T-helper 17 cell (primary cell): Measurements from ENCODE around the gene PKNOX2. TPM values are rescaled to one million over a fixed set of nuclear protein-coding genes. Genes with fewer than 3 reads are reported as not detected.

Experiments used
- ATAC-seq: fragments of 150-1000 bp; cut with Tn5 transposase; 2 replicates; pipeline ENCODE4 v1.10.0; 2021; ENCODE audit warnings: mild to moderate bottlenecking, moderate library complexity
- DNase-seq, 3 donors: peaks; one replicate each; pipeline versions ENCODE4 v3.0.0 to v3.0.0-alpha.2; 2020 to 2021
- H3K9me3 ChIP-seq: one replicate; pipeline ENCODE4 v1.7.0; 2013; ENCODE audit warnings: low read length, mild to moderate bottlenecking; ENCODE audit not compliant: control insufficient read depth, poor library complexity, severe bottlenecking
- H3K27ac Mint-ChIP-seq: one replicate; pipeline ENCODE4 v1.8.0; 2022; ENCODE audit warnings: mild to moderate bottlenecking, moderate library complexity, mixed read lengths
- H3K27me3 Mint-ChIP-seq: one replicate; pipeline ENCODE4 v1.8.0; 2022; ENCODE audit warnings: mixed read lengths
- H3K36me3 Mint-ChIP-seq: one replicate; pipeline ENCODE4 v1.8.0; 2022; ENCODE audit warnings: low read depth, mixed read lengths
- H3K4me1 Mint-ChIP-seq: one replicate; pipeline ENCODE4 v1.8.0; 2022; ENCODE audit warnings: mild to moderate bottlenecking, mixed read lengths
- H3K4me3 Mint-ChIP-seq: one replicate; pipeline ENCODE4 v1.8.0; 2022; ENCODE audit warnings: mild to moderate bottlenecking, moderate library complexity, mixed read lengths
- total RNA-seq, 4 donors: library from RNA in 2 of 4; stranded (reverse) in 2 of 4; gene quantifications; one replicate each; pipeline ENCODE4 v1.2.3 and lab custom pipeline; 2022 to 2026

PKNOX2 gene
- total RNA-seq, 2 donors from 2014 or later: not detected

GRCh38 chr11:125274774-125275173 is 110.2 kb downstream of the PKNOX2 start:
- DNase-seq (no peak), ATAC-seq (no peak)
- Mint-ChIP-seq H3K27ac (no peak overlapping the region), H3K4me3 (no peak overlapping the region), H3K27me3 (peaks cover 33% of the 10 kb centered on the region), H3K36me3 (no peaks in the 10 kb centered on the region), H3K4me1 (no peaks in the 10 kb centered on the region)
- H3K9me3 ChIP-seq: no peaks in the 10 kb centered on the region

- Mint-ChIP-seq H3K36me3 (no peaks in the 10 kb centered on the region), H3K27ac (no peak overlapping the region), H3K27me3 (peaks cover 29% of the 10 kb centered on the region), H3K4me1 (no peaks in the 10 kb centered on the region), H3K4me3 (no peak overlapping the region)
- DNase-seq: no peak
- ATAC-seq: no peak
- no peaks in the 10 kb centered on the region for H3K9me3 ChIP-seq
These were observed 111.5 kb downstream of the PKNOX2 start for GRCh38 chr11:125275905-125276618.

GRCh38 chr11:125276619-125276976 is 112.0 kb downstream of the PKNOX2 start:
- H3K9me3 ChIP-seq: no peaks in the 10 kb centered on the region
- Mint-ChIP-seq H3K36me3 (no peaks in the 10 kb centered on the region), H3K4me1 (no peaks in the 10 kb centered on the region), H3K4me3 (no peak overlapping the region), H3K27ac (no peak overlapping the region), H3K27me3 (peaks cover 29% of the 10 kb centered on the region)
- DNase-seq (no peak), ATAC-seq (no peak)

- Mint-ChIP-seq H3K27ac (no peak overlapping the region), H3K27me3 (peaks cover 35% of the 10 kb centered on the region), H3K36me3 (no peaks in the 10 kb centered on the region), H3K4me1 (no peaks in the 10 kb centered on the region), H3K4me3 (no peak overlapping the region)
- H3K9me3 ChIP-seq: no peaks in the 10 kb centered on the region
- no peak for ATAC-seq
- no peak for DNase-seq
These were observed 115.3 kb downstream of the PKNOX2 start for GRCh38 chr11:125279676-125280418.

- DNase-seq (no peak), ATAC-seq (no peak)
- no peaks in the 10 kb centered on the region for H3K36me3 Mint-ChIP-seq
- H3K27me3 Mint-ChIP-seq: peaks cover 35% of the 10 kb centered on the region
- no peak overlapping the region for H3K4me3 Mint-ChIP-seq
- no peak overlapping the region for H3K27ac Mint-ChIP-seq
- no peaks in the 10 kb centered on the region for H3K9me3 ChIP-seq
- H3K4me1 Mint-ChIP-seq: no peaks in the 10 kb centered on the region
These were observed 116.1 kb downstream of the PKNOX2 start for GRCh38 chr11:125280646-125281045.

- Mint-ChIP-seq H3K27ac (no peak overlapping the region), H3K36me3 (no peaks in the 10 kb centered on the region), H3K4me3 (no peak overlapping the region), H3K27me3 (peaks cover 40% of the 10 kb centered on the region), H3K4me1 (peaks cover 2% of the 10 kb centered on the region)
- ATAC-seq (no peak), DNase-seq (no peak)
- H3K9me3 ChIP-seq: no peaks in the 10 kb centered on the region
These were observed 117.5 kb downstream of the PKNOX2 start for GRCh38 chr11:125281831-125282595.

- ATAC-seq: no peak
- Mint-ChIP-seq H3K4me3 (no peak overlapping the region), H3K4me1 (peaks cover 2% of the 10 kb centered on the region), H3K27ac (no peak overlapping the region), H3K36me3 (no peaks in the 10 kb centered on the region), H3K27me3 (peaks cover 42% of the 10 kb centered on the region)
- H3K9me3 ChIP-seq: no peaks in the 10 kb centered on the region
- DNase-seq: no peak
These were observed 118.0 kb downstream of the PKNOX2 start for GRCh38 chr11:125282596-125282914.

- DNase-seq: no peak
- ATAC-seq: no peak
- Mint-ChIP-seq H3K4me3 (no peak overlapping the region), H3K27me3 (peaks cover 48% of the 10 kb centered on the region), H3K4me1 (peaks cover 2% of the 10 kb centered on the region), H3K36me3 (no peaks in the 10 kb centered on the region), H3K27ac (no peak overlapping the region)
- no peaks in the 10 kb centered on the region for H3K9me3 ChIP-seq
These were observed 119.8 kb downstream of the PKNOX2 start for GRCh38 chr11:125284245-125284850.

- H3K9me3 ChIP-seq: no peaks in the 10 kb centered on the region
- H3K27me3 Mint-ChIP-seq: peaks cover 62% of the 10 kb centered on the region
- H3K27ac Mint-ChIP-seq: no peak overlapping the region
- peaks cover 2% of the 10 kb centered on the region for H3K4me1 Mint-ChIP-seq
- DNase-seq (no peak), ATAC-seq (no peak)
- H3K4me3 Mint-ChIP-seq: no peak overlapping the region
- no peaks in the 10 kb centered on the region for H3K36me3 Mint-ChIP-seq
These were observed 121.3 kb downstream of the PKNOX2 start for GRCh38 chr11:125285844-125286243.

- H3K36me3 Mint-ChIP-seq: no peaks in the 10 kb centered on the region
- H3K4me3 Mint-ChIP-seq: no peak overlapping the region
- H3K27ac Mint-ChIP-seq: no peak overlapping the region
- ATAC-seq (no peak), DNase-seq (no peak)
- peaks cover 56% of the 10 kb centered on the region for H3K27me3 Mint-ChIP-seq
- no peaks in the 10 kb centered on the region for H3K9me3 ChIP-seq
- H3K4me1 Mint-ChIP-seq: peaks cover 2% of the 10 kb centered on the region
These were observed 121.9 kb downstream of the PKNOX2 start for GRCh38 chr11:125286486-125286885.

GRCh38 chr11:125287491-125288210 is 123.1 kb downstream of the PKNOX2 start:
- Mint-ChIP-seq H3K4me1 (peaks cover 2% of the 10 kb centered on the region), H3K27me3 (peaks cover 56% of the 10 kb centered on the region), H3K27ac (no peak overlapping the region), H3K4me3 (no peak overlapping the region), H3K36me3 (no peaks in the 10 kb centered on the region)
- no peaks in the 10 kb centered on the region for H3K9me3 ChIP-seq
- ATAC-seq (no peak), DNase-seq (no peak)

GRCh38 chr11:125289419-125290098 is 125.0 kb downstream of the PKNOX2 start:
- H3K9me3 ChIP-seq: no peaks in the 10 kb centered on the region
- DNase-seq (no peak), ATAC-seq (no peak)
- Mint-ChIP-seq H3K27me3 (peaks cover 58% of the 10 kb centered on the region), H3K4me3 (no peak overlapping the region), H3K36me3 (no peaks in the 10 kb centered on the region), H3K27ac (no peak overlapping the region), H3K4me1 (peaks cover 2% of the 10 kb centered on the region)
